NCI-H1694 treated with DMSO at 0.1 percent for 48 hours (cell line): ENCODE measurements around the gene ATP10A.

Experiments
- DNase-seq: peaks from one replicate; lab custom pipeline; 2025; lab: John Stamatoyannopoulos, UW

Gene ATP10A

GRCh38 chr15:25679492-25679891 lies 183.6 kb downstream of the ATP10A start:
- DNase-seq = no peak

GRCh38 chr15:25678500-25678855 lies 184.6 kb downstream of the ATP10A start:
- DNase-seq = no peak

- DNase-seq = no peak
Measured at GRCh38 chr15:25677719-25678499, 185.2 kb downstream of the ATP10A start.

GRCh38 chr15:25676070-25676469 lies 187.1 kb downstream of the ATP10A start:
- DNase-seq = no peak

- DNase-seq = no peak
Measured at GRCh38 chr15:25675396-25675795, 187.7 kb downstream of the ATP10A start.

- DNase-seq = no peak
Measured at GRCh38 chr15:25674913-25675312, 188.2 kb downstream of the ATP10A start.

- no peak for DNase-seq
Measured at GRCh38 chr15:25673972-25674371, 189.2 kb downstream of the ATP10A start.

- no peak for DNase-seq
Measured at GRCh38 chr15:25673351-25673750, 189.8 kb downstream of the ATP10A start.

GRCh38 chr15:25671132-25671531 lies 192.0 kb downstream of the ATP10A start:
- no peak for DNase-seq

GRCh38 chr15:25670621-25671020 lies 192.5 kb downstream of the ATP10A start:
- DNase-seq = no peak

GRCh38 chr15:25670025-25670554 lies 193.0 kb downstream of the ATP10A start:
- DNase-seq = peak; percentile 22

- no peak for DNase-seq
Measured at GRCh38 chr15:25668901-25669300, 194.2 kb downstream of the ATP10A start.

GRCh38 chr15:25668236-25668795 lies 194.8 kb downstream of the ATP10A start:
- no peak for DNase-seq

GRCh38 chr15:25667829-25668228 lies 195.3 kb downstream of the ATP10A start:
- DNase-seq = no peak

- DNase-seq = no peak
Measured at GRCh38 chr15:25665913-25666312, 197.2 kb downstream of the ATP10A start.

GRCh38 chr15:25664761-25665160 lies 198.4 kb downstream of the ATP10A start:
- DNase-seq = no peak

- no peak for DNase-seq
Measured at GRCh38 chr15:25663515-25663914, 199.6 kb downstream of the ATP10A start.

- no peak for DNase-seq
Measured at GRCh38 chr15:25661898-25662297, 201.2 kb downstream of the ATP10A start.

- no peak for DNase-seq
Measured at GRCh38 chr15:25659251-25659650, 203.9 kb downstream of the ATP10A start.

GRCh38 chr15:25658560-25658959 lies 204.6 kb downstream of the ATP10A start:
- DNase-seq = no peak

- no peak for DNase-seq
Measured at GRCh38 chr15:25655207-25655948, 207.7 kb downstream of the ATP10A start.

GRCh38 chr15:25653371-25653770 lies 209.8 kb downstream of the ATP10A start:
- no peak for DNase-seq

GRCh38 chr15:25652704-25653103 lies 210.4 kb downstream of the ATP10A start:
- no peak for DNase-seq
